Activated T-cell treated with anti-CD3 and anti-CD28 coated beads, Interleukin-2, amount 50 U/mL, for 24 hours (primary cell): ENCODE data around the gene GMPR.
"Not testable (repeated sequence)": the region's sequence is repeated elsewhere in the genome, so short reads cannot be mapped to it uniquely, and the experiment has no call there.

Experiments used
- DNase-seq: peaks from one replicate; pipeline ENCODE4 v3.0.0-alpha.2; 2020
- H3K27ac Mint-ChIP-seq: 2 replicates; pipeline ENCODE4 v1.8.0; 2020; ENCODE audit warnings: mild to moderate bottlenecking, mixed read lengths
- H3K27me3 Mint-ChIP-seq: 2 replicates; pipeline ENCODE4 v1.8.0; 2020; ENCODE audit warnings: mixed read lengths
- H3K36me3 Mint-ChIP-seq: 2 replicates; pipeline ENCODE4 v1.8.0; 2020; ENCODE audit warnings: low read depth, mixed read lengths
- H3K4me1 Mint-ChIP-seq: 2 replicates; pipeline ENCODE4 v1.8.0; 2020; ENCODE audit warnings: low read depth, mixed read lengths
- H3K4me3 Mint-ChIP-seq: 2 replicates; pipeline ENCODE4 v1.8.0; 2020; ENCODE audit warnings: mild to moderate bottlenecking, moderate library complexity, mixed read lengths
- H3K9me3 Mint-ChIP-seq: 2 replicates; pipeline ENCODE4 v1.8.0; 2020; ENCODE audit warnings: mixed read lengths

The GMPR gene

DNA sequence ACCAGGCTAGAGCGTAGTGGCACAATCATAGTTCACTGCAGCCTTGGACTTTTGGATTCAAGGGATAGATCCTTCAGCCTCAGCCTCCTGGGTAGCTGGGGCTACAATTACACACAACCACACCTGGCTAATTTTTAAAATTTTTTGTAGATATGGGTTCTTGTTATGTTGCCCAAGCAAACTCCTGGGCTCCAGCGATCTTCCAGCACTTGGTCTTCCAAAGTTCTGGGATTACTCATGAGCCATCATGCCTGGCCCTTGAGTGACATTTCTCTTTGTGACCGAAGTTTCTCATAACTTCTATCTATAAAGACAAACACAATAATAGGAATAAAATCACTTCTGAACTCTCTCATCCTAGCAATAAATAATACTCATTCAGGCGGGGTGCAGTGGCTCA is 26.1 kb upstream of the GMPR start:
- H3K9me3 Mint-ChIP-seq: no peaks in the 10 kb centered on the region
- H3K36me3 Mint-ChIP-seq: no peaks in the 10 kb centered on the region
- DNase-seq: no peak
- H3K27me3 Mint-ChIP-seq: peaks cover 54% of the 10 kb centered on the region
- H3K4me1 Mint-ChIP-seq: peaks cover 7% of the 10 kb centered on the region
- H3K27ac Mint-ChIP-seq: no peak overlapping the region
- no peak overlapping the region for H3K4me3 Mint-ChIP-seq

GRCh38 chr6:16216501-16217155 is 21.8 kb upstream of the GMPR start:
- Mint-ChIP-seq H3K4me3 (no peak overlapping the region), H3K9me3 (no peaks in the 10 kb centered on the region), H3K4me1 (peaks cover 7% of the 10 kb centered on the region), H3K36me3 (no peaks in the 10 kb centered on the region), H3K27ac (no peak overlapping the region), H3K27me3 (peaks cover 58% of the 10 kb centered on the region)
- no peak for DNase-seq

DNA sequence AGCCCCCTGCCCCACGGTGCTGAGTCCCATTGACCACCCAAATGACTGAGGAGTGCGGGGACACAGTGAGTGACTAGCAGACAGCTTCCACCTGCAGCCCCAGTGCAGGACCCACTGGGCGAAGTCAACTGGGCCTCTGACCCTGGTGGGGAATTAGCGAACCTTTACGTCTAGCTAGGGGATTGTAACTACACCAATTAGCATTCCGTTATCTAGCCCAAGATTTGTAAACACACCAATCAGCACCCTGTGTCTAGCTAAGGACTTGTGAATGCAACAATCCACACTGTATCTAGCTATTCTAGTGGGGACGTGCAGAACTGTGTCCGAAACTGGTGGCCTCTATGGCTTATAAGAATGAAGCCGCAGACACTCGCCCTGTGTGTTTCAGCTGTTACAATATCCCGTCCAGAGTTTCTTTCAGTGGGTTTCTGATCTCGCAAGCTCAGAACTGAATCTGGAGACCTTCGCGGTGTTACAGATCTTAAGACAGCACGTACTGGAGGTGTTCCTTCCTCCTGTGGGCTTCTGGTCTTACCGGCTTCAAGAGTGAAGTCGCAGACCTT is 21.1 kb upstream of the GMPR start:
- H3K4me1 Mint-ChIP-seq: peaks cover 7% of the 10 kb centered on the region
- peaks cover 53% of the 10 kb centered on the region for H3K27me3 Mint-ChIP-seq
- no peak overlapping the region for H3K4me3 Mint-ChIP-seq
- H3K36me3 Mint-ChIP-seq: no peaks in the 10 kb centered on the region
- H3K27ac Mint-ChIP-seq: no peak overlapping the region
- no peak for DNase-seq
- no peaks in the 10 kb centered on the region for H3K9me3 Mint-ChIP-seq

DNA sequence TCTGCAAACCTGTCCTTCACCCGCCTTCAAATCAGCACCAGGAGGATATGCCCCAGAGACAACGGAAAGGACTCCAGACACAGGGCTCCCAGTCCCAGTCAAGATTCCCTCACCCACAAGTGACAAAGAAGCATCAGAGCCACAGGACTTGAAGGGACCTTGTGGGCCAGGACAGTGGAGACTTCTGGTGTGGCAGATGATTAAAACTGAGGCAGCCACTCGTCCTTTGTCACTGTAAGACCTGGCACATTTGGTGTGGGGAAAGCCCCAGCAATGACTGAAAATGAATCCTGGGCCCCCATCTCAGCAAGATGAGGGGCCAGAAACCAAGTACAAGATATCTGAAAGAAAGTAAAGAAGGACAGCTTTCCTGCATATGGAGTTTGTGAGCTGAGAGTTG is 15.6 kb upstream of the GMPR start:
- Mint-ChIP-seq H3K27me3 (peaks cover 42% of the 10 kb centered on the region), H3K27ac (no peak overlapping the region)

DNA sequence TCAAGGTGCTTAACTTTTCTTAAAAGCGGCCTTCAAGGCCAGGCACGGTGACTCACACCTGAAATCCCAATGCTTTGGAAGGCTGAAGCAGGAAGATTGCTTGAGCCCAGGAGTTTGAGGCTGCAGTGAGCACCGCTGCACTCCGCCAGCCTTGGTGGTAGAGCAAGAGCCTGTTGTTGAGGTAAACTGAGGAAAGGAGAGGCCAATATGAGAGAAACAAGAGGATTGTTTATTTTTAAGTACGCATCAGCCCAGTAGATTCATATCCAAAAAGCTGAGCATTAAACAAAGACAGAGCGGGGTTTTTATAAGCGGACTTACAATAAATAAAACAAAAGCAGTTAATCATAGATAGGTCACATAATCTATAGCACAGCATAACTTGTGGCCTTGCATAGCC is 15.0 kb upstream of the GMPR start:
- no peak overlapping the region for H3K4me3 Mint-ChIP-seq
- H3K27ac Mint-ChIP-seq: no peak overlapping the region
- peaks cover 7% of the 10 kb centered on the region for H3K4me1 Mint-ChIP-seq

More for the DNA sequence above, 15.6 kb upstream of the GMPR start:
- no peak for DNase-seq
- no peaks in the 10 kb centered on the region for H3K9me3 Mint-ChIP-seq
- no peak overlapping the region for H3K4me3 Mint-ChIP-seq
- H3K4me1 Mint-ChIP-seq: peaks cover 7% of the 10 kb centered on the region
- H3K36me3 Mint-ChIP-seq: no peaks in the 10 kb centered on the region

GRCh38 chr6:16224409-16224808 is 14.0 kb upstream of the GMPR start:
- Mint-ChIP-seq H3K27ac (no peak overlapping the region), H3K4me3 (no peak overlapping the region), H3K9me3 (no peaks in the 10 kb centered on the region), H3K27me3 (peaks cover 32% of the 10 kb centered on the region), H3K36me3 (no peaks in the 10 kb centered on the region), H3K4me1 (peaks cover 7% of the 10 kb centered on the region)
- no peak for DNase-seq

More for the DNA sequence above, 15.0 kb upstream of the GMPR start:
- no peak for DNase-seq
- Mint-ChIP-seq H3K9me3 (no peaks in the 10 kb centered on the region), H3K27me3 (peaks cover 41% of the 10 kb centered on the region), H3K36me3 (no peaks in the 10 kb centered on the region)

DNA sequence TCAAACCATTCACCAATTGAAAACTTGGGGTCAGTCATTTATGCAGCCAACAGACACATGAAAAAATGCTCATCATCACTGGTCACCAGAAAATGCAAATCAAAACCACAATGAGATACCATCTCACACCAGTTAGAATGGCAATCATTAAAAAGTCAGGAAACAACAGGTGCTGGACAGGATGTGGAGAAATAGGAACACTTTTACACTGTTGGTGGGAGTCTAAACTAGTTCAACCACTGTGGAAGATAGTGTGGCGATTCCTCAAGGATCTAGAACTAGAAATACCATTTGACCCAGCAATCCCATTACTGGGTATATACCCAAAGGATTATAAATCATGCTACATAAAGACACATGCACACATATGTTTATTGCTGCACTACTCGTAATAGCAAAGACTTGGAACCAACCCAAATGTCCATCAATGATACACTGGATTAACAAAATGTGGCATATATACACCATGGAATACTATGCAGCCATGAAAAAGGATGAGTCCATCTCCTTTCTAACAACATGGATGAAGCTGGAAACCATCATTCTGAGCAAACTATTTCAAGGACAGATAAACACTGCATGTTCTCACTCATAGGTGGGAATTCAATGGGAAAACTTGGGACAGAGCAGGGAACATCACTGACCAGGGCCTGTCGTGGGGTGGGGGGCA is 13.2 kb upstream of the GMPR start:
- H3K4me3 Mint-ChIP-seq, DNase-seq, H3K27ac Mint-ChIP-seq, H3K4me1 Mint-ChIP-seq, H3K36me3 Mint-ChIP-seq, H3K9me3 Mint-ChIP-seq: not testable (repeated sequence)
- H3K27me3 Mint-ChIP-seq: peaks cover 32% of the 10 kb centered on the region

GRCh38 chr6:16226117-16227047 is 12.0 kb upstream of the GMPR start:
- not testable (repeated sequence) for H3K4me3 Mint-ChIP-seq, H3K27ac Mint-ChIP-seq, H3K9me3 Mint-ChIP-seq, H3K4me1 Mint-ChIP-seq, DNase-seq, H3K36me3 Mint-ChIP-seq
- H3K27me3 Mint-ChIP-seq: peaks cover 32% of the 10 kb centered on the region

- no peak for DNase-seq
- H3K4me3 Mint-ChIP-seq: no peak overlapping the region
- no peak overlapping the region for H3K27ac Mint-ChIP-seq
- H3K36me3 Mint-ChIP-seq: no peaks in the 10 kb centered on the region
- H3K27me3 Mint-ChIP-seq: peaks cover 37% of the 10 kb centered on the region
- no peaks in the 10 kb centered on the region for H3K9me3 Mint-ChIP-seq
- H3K4me1 Mint-ChIP-seq: peaks cover 7% of the 10 kb centered on the region
These were observed 11.3 kb upstream of the GMPR start for GRCh38 chr6:16227048-16227562.

GRCh38 chr6:16227605-16228004 is 10.8 kb upstream of the GMPR start:
- Mint-ChIP-seq H3K4me3 (no peak overlapping the region), H3K27ac (no peak overlapping the region), H3K27me3 (peaks cover 37% of the 10 kb centered on the region), H3K36me3 (no peaks in the 10 kb centered on the region), H3K9me3 (no peaks in the 10 kb centered on the region), H3K4me1 (peaks cover 7% of the 10 kb centered on the region)
- DNase-seq: no peak

DNA sequence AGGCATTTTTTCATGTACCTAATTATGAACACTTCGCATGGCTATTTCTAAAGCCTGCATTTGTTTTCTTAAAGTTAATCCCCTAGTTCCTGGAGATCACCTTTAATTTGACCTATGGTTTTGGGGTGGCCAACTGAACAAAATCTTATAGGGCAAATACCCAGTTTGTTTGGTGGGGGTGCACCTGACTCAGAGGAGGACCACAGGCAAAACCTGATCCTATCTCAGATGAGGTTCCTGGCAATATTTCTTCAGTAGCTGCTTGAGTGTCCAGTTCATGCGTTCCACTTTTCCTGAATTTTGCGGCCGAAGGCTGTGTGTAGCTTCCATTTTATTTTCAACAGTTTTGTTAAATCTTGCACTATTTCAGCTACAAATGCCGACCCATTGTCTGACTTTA is 10.3 kb upstream of the GMPR start:
- H3K27me3 Mint-ChIP-seq: peaks cover 33% of the 10 kb centered on the region
- no peak overlapping the region for H3K4me3 Mint-ChIP-seq
- H3K27ac Mint-ChIP-seq: no peak overlapping the region
- peaks cover 3% of the 10 kb centered on the region for H3K4me1 Mint-ChIP-seq
- no peak for DNase-seq
- H3K9me3 Mint-ChIP-seq: no peaks in the 10 kb centered on the region
- no peaks in the 10 kb centered on the region for H3K36me3 Mint-ChIP-seq

GRCh38 chr6:16228709-16229665 is 9.4 kb upstream of the GMPR start:
- no peaks in the 10 kb centered on the region for H3K4me1 Mint-ChIP-seq
- H3K36me3 Mint-ChIP-seq: no peaks in the 10 kb centered on the region
- H3K4me3 Mint-ChIP-seq: no peak overlapping the region
- peaks cover 39% of the 10 kb centered on the region for H3K27me3 Mint-ChIP-seq
- H3K9me3 Mint-ChIP-seq: no peaks in the 10 kb centered on the region
- no peak for DNase-seq
- H3K27ac Mint-ChIP-seq: no peak overlapping the region

- Mint-ChIP-seq H3K27me3 (peaks cover 40% of the 10 kb centered on the region), H3K36me3 (no peaks in the 10 kb centered on the region), H3K9me3 (no peaks in the 10 kb centered on the region), H3K4me3 (no peak overlapping the region), H3K27ac (no peak overlapping the region), H3K4me1 (no peaks in the 10 kb centered on the region)
- no peak for DNase-seq
These were observed 8.7 kb upstream of the GMPR start for GRCh38 chr6:16229700-16230099.
